ENCODE data around the gene PIK3R5.

Gene PIK3R5

DNA sequence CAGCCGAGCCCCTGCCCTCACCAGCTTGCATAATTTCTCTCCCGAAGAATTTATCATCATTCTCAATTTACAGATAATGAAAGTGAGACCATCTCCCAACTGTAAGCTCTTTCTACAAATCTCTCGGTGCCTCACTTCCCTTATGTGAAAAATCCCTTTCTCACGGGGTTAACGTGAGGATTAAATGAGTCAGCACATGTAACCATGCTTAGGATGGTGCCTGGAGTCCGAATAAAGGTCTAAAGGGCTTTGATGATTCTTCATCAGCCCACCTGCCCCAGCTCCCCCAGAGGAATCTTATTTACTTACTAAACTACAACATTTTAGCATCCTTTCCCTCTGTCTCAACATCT lies 73.2 kb downstream of the PIK3R5 start:
- peaks cover 21% of the 10 kb centered on the region for H3K27me3 Mint-ChIP-seq (ENCODE audit: low read depth, poor library complexity)
- H3K4me3 Mint-ChIP-seq: no peak overlapping the region
- no peak overlapping the region for H3K27ac Mint-ChIP-seq
- no peaks in the 10 kb centered on the region for H3K9me3 Mint-ChIP-seq
- TF ChIP-seq CTCF (IDR thresholded peaks at IDR 0.05): no peak
- peaks cover 22% of the 10 kb centered on the region for H3K4me1 Mint-ChIP-seq
- no peaks in the 10 kb centered on the region for H3K36me3 Mint-ChIP-seq (ENCODE audit: low read depth)
- no peak for DNase-seq

DNA sequence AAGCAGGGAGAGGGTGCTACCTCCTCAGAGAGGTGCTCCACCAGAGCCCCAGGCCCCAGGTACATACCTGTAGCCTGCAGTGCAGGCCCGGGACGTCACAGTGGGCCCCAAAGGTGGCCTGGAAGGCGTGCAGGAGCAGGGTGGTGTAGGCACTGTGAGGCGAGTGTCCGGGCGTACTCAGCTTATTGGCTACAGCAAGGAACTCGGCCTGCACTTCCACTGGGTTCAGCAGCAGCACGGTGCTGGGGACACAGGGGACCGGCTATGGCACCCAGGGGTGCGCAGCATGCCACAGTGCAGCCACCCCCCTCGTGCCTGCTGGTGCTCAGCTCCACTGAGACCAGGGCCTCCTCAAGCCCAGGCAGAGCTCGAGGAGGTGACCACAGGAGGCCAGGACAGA lies 74.8 kb downstream of the PIK3R5 start:
- Mint-ChIP-seq H3K4me3 (no peak overlapping the region), H3K27ac (no peak overlapping the region), H3K36me3 (ENCODE audit: low read depth) (no peaks in the 10 kb centered on the region), H3K9me3 (no peaks in the 10 kb centered on the region), H3K27me3 (ENCODE audit: low read depth, poor library complexity) (peaks cover 24% of the 10 kb centered on the region), H3K4me1 (peaks cover 22% of the 10 kb centered on the region)
- DNase-seq: no peak
- no peak for TF ChIP-seq CTCF (IDR thresholded peaks at IDR 0.05)

DNA sequence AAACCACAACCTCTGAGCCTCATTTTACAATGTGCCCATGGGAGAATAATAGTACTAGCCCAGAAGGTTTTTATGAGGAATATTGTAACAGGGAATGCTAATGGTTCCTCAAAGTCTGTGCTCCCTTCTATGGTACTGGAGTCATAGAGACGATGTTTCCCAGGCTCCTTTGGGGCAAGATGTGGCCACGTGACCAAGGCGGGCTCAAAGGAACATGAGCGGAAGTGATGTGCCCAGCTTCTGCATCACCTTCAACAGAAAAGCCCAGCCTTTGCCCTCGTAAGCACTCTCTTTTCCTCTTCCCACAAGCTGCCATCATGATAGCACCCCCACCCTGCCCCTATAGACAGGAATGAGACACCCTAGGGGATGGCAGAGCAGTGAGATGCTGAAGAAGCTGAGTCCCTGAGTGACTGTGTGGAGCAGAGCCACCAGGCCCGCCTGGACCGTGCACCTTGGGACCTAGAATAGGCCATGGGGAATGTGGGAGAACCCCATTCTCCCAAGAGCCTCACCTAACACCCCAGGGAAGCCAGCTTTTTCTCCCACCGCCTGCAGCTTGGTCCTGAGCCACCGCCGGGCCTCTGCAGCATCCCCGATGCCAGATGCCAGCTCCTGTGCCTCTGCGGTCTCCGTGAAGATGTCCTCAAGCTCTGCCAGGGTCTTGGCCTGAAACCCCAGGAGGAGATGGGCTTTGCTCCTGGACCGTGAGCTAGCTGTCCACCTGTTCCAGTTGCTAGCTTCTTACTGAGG lies 75.9 kb downstream of the PIK3R5 start:
- Mint-ChIP-seq H3K9me3 (no peaks in the 10 kb centered on the region), H3K4me1 (peaks cover 12% of the 10 kb centered on the region), H3K36me3 (ENCODE audit: low read depth) (no peaks in the 10 kb centered on the region), H3K4me3 (no peak overlapping the region), H3K27me3 (ENCODE audit: low read depth, poor library complexity) (peaks cover 19% of the 10 kb centered on the region), H3K27ac (no peak overlapping the region)
- TF ChIP-seq CTCF (IDR thresholded peaks at IDR 0.05): no peak
- no peak for DNase-seq

DNA sequence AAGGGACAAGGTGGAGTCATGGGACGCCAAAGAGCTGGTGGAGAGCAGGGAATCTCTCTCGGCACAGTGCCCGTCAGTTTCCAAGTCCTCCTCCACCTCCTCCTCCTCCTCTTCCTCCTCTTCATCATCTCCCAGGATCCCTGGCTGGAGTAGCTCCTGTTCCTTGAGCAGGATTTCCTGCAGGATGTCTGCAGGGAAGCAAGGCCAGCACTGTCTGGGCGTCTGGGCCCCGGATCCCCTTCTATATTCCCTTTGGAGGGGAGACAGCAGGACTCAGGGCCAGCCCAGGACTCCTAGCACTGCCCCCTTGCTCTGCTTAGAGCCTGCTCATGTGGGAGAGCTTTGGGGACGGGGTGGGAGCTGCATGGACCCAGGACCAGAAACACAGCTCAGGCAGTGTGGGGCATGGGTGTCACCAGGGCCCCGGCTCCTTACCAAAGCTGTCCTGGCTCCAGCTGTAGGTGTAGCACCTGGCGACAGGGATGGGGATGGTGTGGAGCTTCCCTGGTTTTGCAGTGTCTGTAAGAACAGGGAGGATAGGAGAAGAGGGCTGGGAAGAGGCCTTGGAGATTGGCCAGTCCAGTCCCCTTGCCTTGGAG lies 76.7 kb downstream of the PIK3R5 start:
- peaks cover 15% of the 10 kb centered on the region for H3K27me3 Mint-ChIP-seq (ENCODE audit: low read depth, poor library complexity)

DNA sequence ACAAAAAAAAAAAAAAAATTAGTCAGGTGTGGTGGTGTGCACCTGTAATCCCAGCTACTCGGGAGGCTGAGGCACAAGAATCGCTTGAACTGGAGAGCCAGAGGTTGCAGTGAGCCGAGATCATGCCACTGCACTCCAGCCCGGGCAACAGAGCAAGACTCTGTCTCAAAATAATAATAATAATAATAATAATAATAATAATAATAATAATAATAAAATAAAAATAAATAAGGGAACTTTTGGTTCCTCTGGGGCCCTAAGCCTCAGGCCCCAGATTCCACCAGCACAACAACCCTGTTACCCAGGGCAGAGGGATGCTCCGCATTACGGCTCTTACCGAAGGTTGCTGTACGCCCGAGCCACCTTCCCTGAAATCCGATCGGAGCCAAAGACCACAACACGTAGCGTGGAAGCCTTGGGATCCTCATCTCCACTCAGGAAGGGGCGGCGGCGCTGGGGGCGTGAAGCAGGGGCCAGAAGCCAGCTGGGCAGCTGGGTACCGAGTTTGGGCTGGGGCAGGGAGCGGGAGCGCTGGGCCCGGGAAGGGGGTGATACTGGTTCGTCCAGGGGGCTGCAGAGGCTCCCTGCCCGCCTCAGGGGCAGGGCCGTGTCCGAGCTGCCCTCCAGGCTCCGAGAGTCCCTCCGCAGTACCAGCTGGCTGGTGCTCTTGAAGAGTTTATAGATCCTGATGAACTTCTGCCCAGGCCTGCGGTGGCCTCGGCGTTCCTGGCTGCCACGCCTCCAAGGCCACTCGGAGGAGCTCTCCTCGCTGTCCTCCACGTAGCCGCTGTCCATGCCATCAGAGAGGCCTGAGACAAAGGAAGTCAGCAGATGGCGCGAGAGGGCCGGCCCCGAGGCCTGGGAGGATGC lies 77.4 kb downstream of the PIK3R5 start:
- H3K4me3 Mint-ChIP-seq: no peak overlapping the region
- peaks cover 18% of the 10 kb centered on the region for H3K27me3 Mint-ChIP-seq (ENCODE audit: low read depth, poor library complexity)
- H3K4me1 Mint-ChIP-seq: peaks cover 7% of the 10 kb centered on the region
- H3K27ac Mint-ChIP-seq: no peak overlapping the region
- peak; percentile 79 for DNase-seq
- no peaks in the 10 kb centered on the region for H3K36me3 Mint-ChIP-seq (ENCODE audit: low read depth)
- H3K9me3 Mint-ChIP-seq: no peaks in the 10 kb centered on the region
- peak; percentile 41 for TF ChIP-seq CTCF (IDR thresholded peaks at IDR 0.05)

More for the DNA sequence above, 76.7 kb downstream of the PIK3R5 start:
- Mint-ChIP-seq H3K27ac (no peak overlapping the region), H3K36me3 (ENCODE audit: low read depth) (no peaks in the 10 kb centered on the region), H3K9me3 (no peaks in the 10 kb centered on the region), H3K4me3 (no peak overlapping the region), H3K4me1 (peaks cover 7% of the 10 kb centered on the region)
- no peak for TF ChIP-seq CTCF (IDR thresholded peaks at IDR 0.05)
- no peak for DNase-seq

Measured in nephron progenitor cell (in vitro differentiated cells).